MG63 (cell line): ENCODE measurements around the gene KIF16B. TPM values are rescaled to one million over a fixed set of nuclear protein-coding genes. Genes with fewer than 3 reads are reported as not detected.

Experiments used
- DNase-seq: peaks from one replicate; pipeline ENCODE4 v3.0.0-alpha.2; 2020
- H3K27me3 ChIP-seq: fragments of 250-450 bp; sonication (Bioruptor Pico); 2 replicates; pipeline ENCODE4 v1.5.1; 2020; ENCODE audit warnings: mild to moderate bottlenecking, moderate library complexity
- H3K36me3 ChIP-seq: fragments of 250-450 bp; sonication (Bioruptor Pico); 2 replicates; pipeline ENCODE4 v1.5.1; 2020; ENCODE audit warnings: mild to moderate bottlenecking, moderate library complexity
- H3K4me3 ChIP-seq: fragments of 250-450 bp; sonication (Bioruptor Pico); 2 replicates; pipeline ENCODE4 v1.5.1; 2020; ENCODE audit warnings: mild to moderate bottlenecking, moderate library complexity
- H3K9me3 ChIP-seq: fragments of 250-450 bp; sonication (Bioruptor Pico); 2 replicates; pipeline ENCODE4 v1.5.1; 2020; ENCODE audit warnings: mild to moderate bottlenecking, moderate library complexity
- total RNA-seq: library from RNA; depleted of rRNA; stranded (reverse); fragments of >200 nt; shearing (Covaris generic); gene quantifications from 2 replicates; pipeline ENCODE4 v1.2.3, GENCODE V29; 2014; ENCODE audit warnings: low replicate concordance; rRNA removed

KIF16B gene, protein sequence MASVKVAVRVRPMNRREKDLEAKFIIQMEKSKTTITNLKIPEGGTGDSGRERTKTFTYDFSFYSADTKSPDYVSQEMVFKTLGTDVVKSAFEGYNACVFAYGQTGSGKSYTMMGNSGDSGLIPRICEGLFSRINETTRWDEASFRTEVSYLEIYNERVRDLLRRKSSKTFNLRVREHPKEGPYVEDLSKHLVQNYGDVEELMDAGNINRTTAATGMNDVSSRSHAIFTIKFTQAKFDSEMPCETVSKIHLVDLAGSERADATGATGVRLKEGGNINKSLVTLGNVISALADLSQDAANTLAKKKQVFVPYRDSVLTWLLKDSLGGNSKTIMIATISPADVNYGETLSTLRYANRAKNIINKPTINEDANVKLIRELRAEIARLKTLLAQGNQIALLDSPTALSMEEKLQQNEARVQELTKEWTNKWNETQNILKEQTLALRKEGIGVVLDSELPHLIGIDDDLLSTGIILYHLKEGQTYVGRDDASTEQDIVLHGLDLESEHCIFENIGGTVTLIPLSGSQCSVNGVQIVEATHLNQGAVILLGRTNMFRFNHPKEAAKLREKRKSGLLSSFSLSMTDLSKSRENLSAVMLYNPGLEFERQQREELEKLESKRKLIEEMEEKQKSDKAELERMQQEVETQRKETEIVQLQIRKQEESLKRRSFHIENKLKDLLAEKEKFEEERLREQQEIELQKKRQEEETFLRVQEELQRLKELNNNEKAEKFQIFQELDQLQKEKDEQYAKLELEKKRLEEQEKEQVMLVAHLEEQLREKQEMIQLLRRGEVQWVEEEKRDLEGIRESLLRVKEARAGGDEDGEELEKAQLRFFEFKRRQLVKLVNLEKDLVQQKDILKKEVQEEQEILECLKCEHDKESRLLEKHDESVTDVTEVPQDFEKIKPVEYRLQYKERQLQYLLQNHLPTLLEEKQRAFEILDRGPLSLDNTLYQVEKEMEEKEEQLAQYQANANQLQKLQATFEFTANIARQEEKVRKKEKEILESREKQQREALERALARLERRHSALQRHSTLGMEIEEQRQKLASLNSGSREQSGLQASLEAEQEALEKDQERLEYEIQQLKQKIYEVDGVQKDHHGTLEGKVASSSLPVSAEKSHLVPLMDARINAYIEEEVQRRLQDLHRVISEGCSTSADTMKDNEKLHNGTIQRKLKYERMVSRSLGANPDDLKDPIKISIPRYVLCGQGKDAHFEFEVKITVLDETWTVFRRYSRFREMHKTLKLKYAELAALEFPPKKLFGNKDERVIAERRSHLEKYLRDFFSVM (N-terminal part only)
- total RNA-seq = 2.9 and 3.4 TPM in 2 replicates

DNA sequence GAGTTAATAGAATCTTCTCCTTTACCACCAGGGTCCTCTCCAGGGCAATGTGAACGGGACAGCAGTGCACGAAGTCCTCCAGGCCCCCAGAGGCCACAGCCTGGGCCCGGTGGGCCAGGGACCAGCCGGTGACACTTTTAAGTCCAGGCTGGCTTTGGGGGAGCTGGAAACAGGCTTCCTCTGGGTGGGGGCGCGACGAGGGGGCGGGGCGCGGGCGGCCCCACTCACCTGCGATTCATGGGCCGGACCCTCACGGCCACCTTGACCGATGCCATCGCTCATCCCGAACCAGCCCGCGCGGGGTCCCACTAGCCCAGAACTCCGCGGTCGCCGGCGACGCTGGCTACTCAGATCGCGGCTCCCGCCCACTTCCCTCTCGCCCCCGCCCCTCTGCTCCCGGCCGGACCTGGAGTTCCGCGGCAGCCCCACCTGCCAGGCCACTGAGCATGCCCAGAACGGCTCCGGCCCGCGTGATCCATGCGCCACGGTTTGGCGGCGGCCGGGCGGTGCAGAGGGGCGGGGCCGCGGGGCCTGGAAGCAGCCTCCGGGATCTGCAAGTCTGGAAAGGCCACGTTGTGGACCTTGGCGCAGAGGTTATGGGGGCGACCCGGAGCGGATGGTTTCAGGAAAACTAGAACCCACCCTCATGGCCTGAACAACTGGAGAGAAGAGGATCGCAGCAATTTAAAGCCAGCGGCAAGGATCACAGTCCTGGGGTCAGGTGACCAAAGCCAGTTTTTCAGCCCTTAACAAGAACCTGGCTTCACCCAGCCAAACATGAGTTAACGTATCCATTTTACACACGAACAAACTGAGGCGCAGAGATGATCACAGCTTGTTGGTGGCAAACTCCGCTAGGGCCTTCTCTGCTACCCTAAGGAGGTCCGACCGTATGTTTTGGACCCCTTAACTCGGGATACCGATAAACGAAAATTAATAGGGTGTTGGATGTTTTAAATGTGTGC lies at the start of gene KIF16B:
KIF16B (minus strand) TSS at position 448 of the 965 bp plus-strand sequence; CDS start at position 275, 173 bp downstream.
- peak within 1 kb of the TSS; percentile 59 for H3K4me3 ChIP-seq
- H3K9me3 ChIP-seq = no peaks in the 10 kb centered on the region
- no peaks in the 10 kb centered on the region for H3K27me3 ChIP-seq
- DNase-seq = peak; percentile 83
- H3K36me3 ChIP-seq = no peaks in the 10 kb centered on the region

GRCh38 chr20:16622501-16622900 lies 49.3 kb upstream of the KIF16B start:
- DNase-seq = no peak
- Histone ChIP-seq H3K27me3 (no peaks in the 10 kb centered on the region), H3K9me3 (no peaks in the 10 kb centered on the region), H3K36me3 (no peaks in the 10 kb centered on the region), H3K4me3 (no peak overlapping the region)

GRCh38 chr20:16621435-16622141 lies 48.3 kb upstream of the KIF16B start:
- no peaks in the 10 kb centered on the region for H3K36me3 ChIP-seq
- H3K27me3 ChIP-seq = no peaks in the 10 kb centered on the region
- no peaks in the 10 kb centered on the region for H3K9me3 ChIP-seq
- no peak overlapping the region for H3K4me3 ChIP-seq
- peak; percentile 5 for DNase-seq

DNA sequence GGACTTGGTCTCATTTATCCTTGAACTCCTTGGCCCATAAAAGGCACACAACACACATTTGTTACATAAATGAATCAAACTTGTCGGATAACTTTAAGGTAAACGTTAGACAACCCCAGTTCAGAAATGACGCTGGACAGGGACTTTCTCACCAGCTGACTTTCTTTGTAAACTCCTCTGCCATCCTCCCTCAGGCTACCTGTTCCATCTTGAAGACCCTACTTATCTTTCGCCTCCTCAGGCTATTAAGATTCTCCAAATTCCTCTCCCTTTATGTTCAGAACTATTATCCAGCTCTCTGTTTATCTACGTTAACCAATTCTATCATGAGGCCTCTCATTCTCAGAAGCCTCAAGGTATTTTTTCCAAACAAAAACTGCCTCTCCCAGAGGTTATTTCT lies 47.7 kb upstream of the KIF16B start:
- Histone ChIP-seq H3K4me3 (no peak overlapping the region), H3K27me3 (no peaks in the 10 kb centered on the region), H3K9me3 (no peaks in the 10 kb centered on the region), H3K36me3 (no peaks in the 10 kb centered on the region)
- DNase-seq = no peak

DNA sequence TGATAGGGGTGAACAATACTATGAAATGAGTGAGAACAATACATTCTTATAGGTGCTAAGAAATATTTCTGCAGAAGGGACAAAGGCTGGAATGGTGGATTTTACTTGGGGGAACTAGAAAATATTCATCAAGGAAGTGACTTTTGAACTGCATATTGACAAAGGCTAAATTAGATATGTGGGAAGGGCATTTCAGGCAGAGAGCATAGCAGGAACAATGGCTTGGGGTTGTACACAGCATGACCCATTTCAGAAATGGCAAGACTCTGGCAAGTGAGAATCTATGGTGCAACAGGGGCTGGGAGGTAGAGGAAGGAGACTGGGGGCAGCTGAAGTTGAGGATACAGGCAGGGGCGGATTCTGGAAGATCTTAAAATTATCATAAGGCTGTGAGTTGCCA lies 46.7 kb upstream of the KIF16B start:
- Histone ChIP-seq H3K27me3 (no peaks in the 10 kb centered on the region), H3K9me3 (no peaks in the 10 kb centered on the region), H3K4me3 (no peak overlapping the region), H3K36me3 (no peaks in the 10 kb centered on the region)
- DNase-seq = no peak

- H3K9me3 ChIP-seq = no peaks in the 10 kb centered on the region
- H3K36me3 ChIP-seq = no peaks in the 10 kb centered on the region
- H3K27me3 ChIP-seq = no peaks in the 10 kb centered on the region
- no peak overlapping the region for H3K4me3 ChIP-seq
- DNase-seq = no peak
Observed at GRCh38 chr20:16617056-16617455, 43.8 kb upstream of the KIF16B start.

- Histone ChIP-seq H3K27me3 (no peaks in the 10 kb centered on the region), H3K9me3 (no peaks in the 10 kb centered on the region), H3K36me3 (no peaks in the 10 kb centered on the region), H3K4me3 (no peak overlapping the region)
- no peak for DNase-seq
Observed at GRCh38 chr20:16616317-16616716, 43.1 kb upstream of the KIF16B start.

DNA sequence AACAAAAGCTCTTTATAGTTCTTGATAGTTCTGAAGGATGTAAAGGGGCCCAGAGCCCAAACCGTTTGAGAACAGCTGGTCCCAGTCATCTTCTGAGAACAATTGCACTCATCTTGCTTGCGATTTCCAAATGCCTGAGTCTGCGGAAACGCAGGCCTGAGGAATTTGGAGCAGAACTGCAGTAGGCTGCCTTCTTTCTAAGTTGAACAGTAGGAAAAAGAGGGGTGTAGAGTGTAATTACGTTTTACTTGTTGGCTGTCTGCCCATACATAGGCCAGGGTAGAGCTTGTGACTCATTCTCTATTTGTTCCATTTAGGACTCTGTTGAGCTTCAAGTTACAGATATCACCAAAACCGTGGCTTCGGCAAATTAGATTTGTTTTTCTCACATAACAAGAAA lies 42.0 kb upstream of the KIF16B start:
- no peak for DNase-seq
- H3K36me3 ChIP-seq = no peaks in the 10 kb centered on the region
- no peak overlapping the region for H3K4me3 ChIP-seq
- H3K9me3 ChIP-seq = no peaks in the 10 kb centered on the region
- no peaks in the 10 kb centered on the region for H3K27me3 ChIP-seq

DNA sequence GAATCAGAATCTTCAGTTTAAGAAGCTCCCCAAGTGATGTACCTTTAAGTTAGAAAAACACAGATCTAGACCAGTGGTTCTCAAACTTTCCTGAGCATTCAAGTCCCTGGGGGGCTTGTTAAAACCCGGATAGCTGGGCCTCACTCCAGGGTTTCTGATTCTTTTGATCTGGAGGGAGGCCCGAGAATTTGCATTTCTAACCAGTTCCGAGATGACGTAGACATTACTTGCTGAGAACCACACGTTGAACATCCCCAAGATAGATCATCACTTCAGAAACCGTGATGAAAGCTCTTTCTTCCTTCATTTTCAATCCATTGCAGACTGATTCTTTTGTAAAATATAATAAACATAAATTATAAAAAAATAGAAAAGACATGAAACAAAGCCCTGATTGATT lies 40.7 kb upstream of the KIF16B start:
- Histone ChIP-seq H3K36me3 (no peaks in the 10 kb centered on the region), H3K27me3 (no peaks in the 10 kb centered on the region), H3K4me3 (no peak overlapping the region), H3K9me3 (no peaks in the 10 kb centered on the region)
- no peak for DNase-seq

GRCh38 chr20:16612706-16613105 lies 39.5 kb upstream of the KIF16B start:
- Histone ChIP-seq H3K9me3 (no peaks in the 10 kb centered on the region), H3K4me3 (no peak overlapping the region), H3K36me3 (no peaks in the 10 kb centered on the region), H3K27me3 (no peaks in the 10 kb centered on the region)
- no peak for DNase-seq

DNA sequence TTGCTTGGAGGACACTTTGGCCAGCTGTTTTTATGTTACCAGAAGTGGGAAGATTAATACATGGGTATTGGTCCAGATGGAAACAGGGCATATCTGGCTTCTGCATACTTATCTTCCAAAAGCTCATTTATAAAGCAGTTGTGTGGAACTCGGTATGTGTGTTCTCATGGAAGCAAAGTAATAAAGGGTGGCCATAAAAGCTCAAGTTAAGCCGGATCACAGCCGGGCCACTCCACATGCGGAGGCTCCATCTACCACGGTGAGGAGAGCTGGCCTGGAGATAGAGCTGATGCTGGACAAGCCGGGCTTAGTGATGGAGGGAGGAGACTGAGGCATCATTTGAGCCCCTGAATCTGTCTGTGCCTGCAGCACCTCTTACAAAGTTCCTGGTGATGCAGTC lies 38.6 kb upstream of the KIF16B start:
- no peak for DNase-seq
- H3K4me3 ChIP-seq = no peak overlapping the region
- no peaks in the 10 kb centered on the region for H3K9me3 ChIP-seq
- H3K27me3 ChIP-seq = no peaks in the 10 kb centered on the region
- H3K36me3 ChIP-seq = no peaks in the 10 kb centered on the region

DNA sequence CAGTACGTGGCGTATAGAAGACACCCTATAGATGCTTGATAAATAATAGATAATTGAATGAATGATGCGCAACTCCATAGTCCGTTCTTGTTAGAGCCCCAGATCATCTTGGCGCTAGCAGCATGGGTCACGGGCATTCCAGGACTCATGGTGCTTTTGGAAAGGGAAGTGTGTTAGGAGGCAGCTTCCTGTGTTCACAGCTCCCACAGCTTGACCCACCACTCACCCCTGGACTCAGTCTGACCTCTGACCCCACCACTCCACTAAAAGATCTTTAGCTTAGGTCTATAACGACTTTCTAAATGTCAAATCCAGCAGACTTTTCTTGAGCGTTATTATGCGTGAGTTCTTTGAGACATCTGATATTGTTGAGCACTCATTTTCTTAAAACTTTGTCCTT lies 35.8 kb upstream of the KIF16B start:
- no peaks in the 10 kb centered on the region for H3K9me3 ChIP-seq
- no peaks in the 10 kb centered on the region for H3K36me3 ChIP-seq
- H3K27me3 ChIP-seq = no peaks in the 10 kb centered on the region
- no peak for DNase-seq
- no peak overlapping the region for H3K4me3 ChIP-seq

GRCh38 chr20:16608277-16608650 lies 35.0 kb upstream of the KIF16B start:
- H3K9me3 ChIP-seq = no peaks in the 10 kb centered on the region
- no peaks in the 10 kb centered on the region for H3K36me3 ChIP-seq
- H3K4me3 ChIP-seq = no peak overlapping the region
- no peaks in the 10 kb centered on the region for H3K27me3 ChIP-seq
- no peak for DNase-seq

GRCh38 chr20:16607364-16608276 lies 34.4 kb upstream of the KIF16B start:
- H3K9me3 ChIP-seq = no peaks in the 10 kb centered on the region
- no peaks in the 10 kb centered on the region for H3K36me3 ChIP-seq
- H3K27me3 ChIP-seq = no peaks in the 10 kb centered on the region
- DNase-seq = no peak
- no peak overlapping the region for H3K4me3 ChIP-seq
